ENCODE data around the gene GRPR. TPM values are rescaled to one million over a fixed set of nuclear protein-coding genes. Genes with fewer than 3 reads are reported as not detected.
A peak's percentile ranks its signal among the peaks of the same experiment; 100 is the strongest.

The GRPR gene
- total RNA-seq, 1 experiment from 2014 or later, result 28.8 TPM

DNA sequence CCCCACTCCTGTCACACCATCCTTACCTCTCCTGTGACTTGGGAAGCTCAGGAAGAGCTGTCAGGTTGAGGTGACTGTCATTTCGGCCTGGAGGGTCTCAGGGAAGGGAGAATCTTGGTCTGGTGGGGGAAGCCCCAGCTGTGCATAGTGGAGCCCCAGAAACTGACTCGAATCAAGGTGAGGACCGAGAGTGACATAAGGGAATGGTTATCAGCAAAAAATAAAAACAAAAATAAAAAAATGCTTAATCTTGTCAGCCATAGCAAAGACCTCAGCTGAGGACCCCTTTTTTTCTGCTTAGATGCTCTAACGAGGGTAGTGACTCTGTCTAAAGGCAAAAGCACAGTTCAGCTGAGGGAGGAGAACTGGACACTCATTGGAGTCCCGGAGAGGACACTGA is 43.8 kb downstream of the GRPR start, which contains the start of gene MAGEB17:
Gene MAGEB17, plus strand, starts transcription at position 301 of the 400 bp plus-strand sequence. CDS start 2,902 bp downstream, outside the sequence.
- peaks cover 25 to 47% of the 10 kb centered on the region in 2 experiments for H3K4me1 Mint-ChIP-seq
- TF ChIP-seq CTCF (conservative IDR thresholded peaks at IDR 0.05), result no peak
- no CpG with 5 or more reads among the region's 5 CpGs for WGBS (ENCODE audit: extremely low coverage, insufficient read length, low lambda C conversion rate)

More for the DNA sequence above, 43.8 kb downstream of the GRPR start, which contains the start of gene MAGEB17:
- Histone ChIP-seq H3K23me2 (ENCODE audit: insufficient read length, low read depth, low read length, poor library complexity, severe bottlenecking) (no peaks in the 10 kb centered on the region), H2BK12ac (ENCODE audit: insufficient read length, low read depth, low read length) (no peak within 1 kb of the TSS), H2AFZ (ENCODE audit: low read length) (no peak within 1 kb of the TSS), H3K9ac (ENCODE audit: extremely low read depth, insufficient read length, low read length) (no peak within 1 kb of the TSS), H2AK5ac (ENCODE audit: insufficient read length, low read length) (no peak within 1 kb of the TSS), H3K27ac (ENCODE audit: insufficient read length, low read depth, low read length) (no peak within 1 kb of the TSS), H3K14ac (ENCODE audit: insufficient read depth, low read length) (no peak within 1 kb of the TSS), H3K56ac (ENCODE audit: insufficient read length, low read depth, low read length) (no peak within 1 kb of the TSS), H3K18ac (ENCODE audit: insufficient read length, low read depth, low read length) (no peak within 1 kb of the TSS), H3K79me1 (ENCODE audit: insufficient read depth, low read depth, low read length, poor library complexity, severe bottlenecking) (no peaks in the 10 kb centered on the region), H2BK120ac (ENCODE audit: low read depth, low read length, poor library complexity, severe bottlenecking) (no peak within 1 kb of the TSS), H2BK15ac (ENCODE audit: low read depth, low read length) (no peak within 1 kb of the TSS), H3K4ac (ENCODE audit: low read depth, low read length) (no peak within 1 kb of the TSS), H3K4me1 (ENCODE audit: insufficient read depth, low read length) (peaks cover 1% of the 10 kb centered on the region; the same call in 1 of the 2 replicates), H3K79me2 (ENCODE audit: insufficient read depth, low read length) (no peaks in the 10 kb centered on the region), H3K27me3 (ENCODE audit: insufficient read depth, low read length) (no peaks in the 10 kb centered on the region), H4K20me1 (ENCODE audit: control insufficient read depth, insufficient read depth, insufficient read length) (no peaks in the 10 kb centered on the region), H4K5ac (ENCODE audit: insufficient read length, low read depth, low read length) (no peak within 1 kb of the TSS), H2BK20ac (ENCODE audit: low read depth, low read length, poor library complexity, severe bottlenecking) (no peak within 1 kb of the TSS), H4K8ac (replicated peaks; ENCODE audit: insufficient read length, low read depth, low read length) (no peak within 1 kb of the TSS), H3K4me2 (ENCODE audit: insufficient read depth, insufficient read length, low read length) (no peak within 1 kb of the TSS), H3K9me3 (ENCODE audit: control insufficient read depth, low read depth, low read length) (no peaks in the 10 kb centered on the region), H4K91ac (ENCODE audit: insufficient read length, low read depth, low read length) (no peak within 1 kb of the TSS), H3T11ph (ENCODE audit: low read length) (no peak within 1 kb of the TSS), H2BK5ac (ENCODE audit: insufficient read length, low read length) (no peak within 1 kb of the TSS), H3K23ac (ENCODE audit: insufficient read length, low read depth, low read length) (no peak within 1 kb of the TSS)
- Mint-ChIP-seq H3K27me3 (ENCODE audit: low read depth) (no peaks in the 10 kb centered on the region), H3K4me3 (no peak within 1 kb of the TSS; a peak in 1 of 5 replicates), H3K27ac (peak within 1 kb of the TSS in 1 of 3 experiments; percentile 85; a peak in 4 of 7 replicates), H3K36me3 (ENCODE audit: insufficient read depth in 1 of 3, low read depth in 3 of 3) (peaks cover 30 to 93% (median 36%) of the 10 kb centered on the region in 3 experiments), H3K9me3 (peaks cover 0 to 14% of the 10 kb centered on the region in 2 experiments; a peak in 3 of 5 replicates)
- DNase-seq, result no peak
